Mesothelial cell of epicardium (in vitro differentiated cells): ENCODE results near the gene SOX6. TPM values are rescaled to one million over a fixed set of nuclear protein-coding genes. Genes with fewer than 3 reads are reported as not detected.

Experiments used
- DNase-seq, 2 experiments: peaks; one replicate each; pipeline ENCODE4 v3.0.0; 2021; ENCODE audit warnings: low spot score in 2 of 2; ENCODE audit not compliant: unreplicated experiment in 2 of 2
- H3K27ac Mint-ChIP-seq: 2 replicates; pipeline ENCODE4 v1.8.0; 2021; ENCODE audit warnings: mixed read lengths
- H3K27me3 Mint-ChIP-seq: 2 replicates; pipeline ENCODE4 v1.8.0; 2021; ENCODE audit warnings: low read depth, mixed read lengths
- H3K36me3 Mint-ChIP-seq: 2 replicates; pipeline ENCODE4 v1.8.0; 2021; ENCODE audit warnings: mixed read lengths
- H3K4me1 Mint-ChIP-seq: 2 replicates; pipeline ENCODE4 v1.8.0; 2021; ENCODE audit warnings: mixed read lengths
- H3K4me3 Mint-ChIP-seq: 2 replicates; pipeline ENCODE4 v1.8.0; 2021; ENCODE audit warnings: mild to moderate bottlenecking, moderate library complexity, mixed read lengths
- H3K9me3 Mint-ChIP-seq: 2 replicates; pipeline ENCODE4 v1.8.0; 2021; ENCODE audit warnings: mixed read lengths
- CTCF ChIP-seq: fragments of 200-600 bp; sonication (generic); IDR thresholded peaks from one replicate; pipeline ENCODE4 v1.5.0; 2021; ENCODE audit warnings: antibody characterized with exemption; ENCODE audit not compliant: unreplicated experiment
- total RNA-seq: library from RNA; stranded (reverse); gene quantifications from 3 replicates; pipeline ENCODE4 v1.2.1, GENCODE V29; 2021

The SOX6 gene
- total RNA-seq: 43.7 to 49.0 TPM (median 46.4 TPM) in 3 replicates

DNA sequence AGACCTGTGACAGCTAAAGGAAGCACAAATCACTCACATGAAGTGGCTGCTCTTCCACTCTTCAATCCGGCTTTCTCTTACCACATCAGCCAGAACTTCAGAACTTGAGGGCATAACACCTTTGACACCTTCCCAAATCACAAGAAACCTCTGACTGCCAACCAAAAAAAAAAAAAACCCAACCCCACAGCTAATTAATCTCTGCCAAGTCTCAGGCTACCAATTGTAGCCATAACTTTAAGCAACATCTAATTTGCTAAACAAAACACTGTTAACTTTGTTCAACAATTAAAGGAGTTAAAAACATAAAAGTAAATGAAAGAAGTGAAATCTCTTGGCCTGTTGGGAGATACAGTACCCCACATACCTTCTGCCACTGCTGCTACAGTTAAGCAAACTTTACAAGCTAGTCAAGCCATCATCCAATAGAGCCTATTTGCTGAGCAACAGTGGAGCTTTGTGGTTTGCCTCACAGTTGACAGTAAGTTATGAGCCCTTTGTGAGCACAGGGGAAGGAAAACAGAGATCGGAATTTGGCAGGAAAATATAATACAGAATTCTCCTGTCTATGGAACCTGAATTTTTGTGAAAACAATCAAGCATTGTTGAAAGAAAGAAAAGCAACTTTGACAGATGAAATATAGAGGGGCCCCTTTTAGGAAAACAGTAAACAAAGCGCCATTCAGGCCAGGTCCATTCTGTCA lies at the start of gene SOX6:
Gene SOX6, minus strand, starts transcription at position 490 of the 704 bp plus-strand sequence. CDS start 15,298 bp downstream, outside the sequence.
- TF ChIP-seq CTCF: no peak
- H3K4me1 Mint-ChIP-seq: peaks cover 38% of the 10 kb centered on the region
- H3K9me3 Mint-ChIP-seq: no peaks in the 10 kb centered on the region
- H3K27ac Mint-ChIP-seq: peak within 1 kb of the TSS; percentile 92
- no peak for DNase-seq
- no peaks in the 10 kb centered on the region for H3K36me3 Mint-ChIP-seq
- no peaks in the 10 kb centered on the region for H3K27me3 Mint-ChIP-seq
- peak within 1 kb of the TSS; percentile 4 for H3K4me3 Mint-ChIP-seq

DNA sequence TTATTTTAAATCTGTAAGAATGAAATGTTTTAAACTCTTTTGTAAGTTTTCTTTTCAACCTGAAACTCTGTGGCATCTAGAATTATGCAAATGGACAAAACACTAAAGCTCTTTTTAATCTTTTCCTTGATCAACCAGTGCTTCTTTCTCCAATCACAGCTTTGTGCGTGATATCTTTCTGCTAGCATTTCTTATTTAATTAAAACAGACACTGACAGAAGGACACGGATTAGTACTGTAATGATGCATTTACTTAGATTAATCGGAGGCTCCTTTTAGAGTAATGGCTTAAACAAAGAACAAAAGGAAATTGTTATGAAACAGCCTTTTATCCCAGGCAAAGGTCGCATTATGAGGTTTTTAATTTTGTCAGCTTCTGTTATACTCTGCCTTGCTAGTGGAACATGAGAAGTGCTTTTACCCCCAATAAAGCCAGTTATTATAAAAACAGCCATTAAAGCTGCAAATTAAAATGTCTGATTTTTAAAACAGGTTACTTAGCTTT lies 48.5 kb upstream of the SOX6 start:
- Mint-ChIP-seq H3K27me3 (no peaks in the 10 kb centered on the region), H3K4me1 (peaks cover 19% of the 10 kb centered on the region), H3K4me3 (no peak overlapping the region), H3K9me3 (no peaks in the 10 kb centered on the region), H3K27ac (no peak overlapping the region), H3K36me3 (no peaks in the 10 kb centered on the region)
- no peak for DNase-seq
- no peak for TF ChIP-seq CTCF

DNA sequence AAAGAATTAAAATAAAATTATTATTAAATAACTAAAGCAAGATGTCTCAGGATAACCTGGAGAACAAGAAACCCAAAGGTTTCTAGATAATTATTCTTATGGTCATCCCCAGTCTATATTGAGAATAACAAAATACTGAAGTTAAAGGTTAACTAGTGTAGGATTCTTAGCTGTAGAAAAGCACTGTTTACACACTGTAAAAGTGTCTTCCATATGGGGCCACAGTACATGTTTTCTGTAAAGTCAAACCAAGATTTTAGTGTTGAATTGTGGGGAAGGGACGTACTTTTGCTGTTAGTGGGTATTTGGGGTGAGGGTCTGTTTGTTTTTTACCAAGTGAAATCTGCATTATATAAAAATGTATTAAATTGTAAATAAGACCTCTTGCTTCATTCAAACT lies 47.5 kb upstream of the SOX6 start:
- Mint-ChIP-seq H3K27me3 (no peaks in the 10 kb centered on the region), H3K27ac (no peak overlapping the region), H3K9me3 (no peaks in the 10 kb centered on the region), H3K36me3 (no peaks in the 10 kb centered on the region), H3K4me1 (peaks cover 19% of the 10 kb centered on the region), H3K4me3 (no peak overlapping the region)
- no peak for TF ChIP-seq CTCF
- no peak for DNase-seq

GRCh38 chr11:16403448-16403803 lies 47.1 kb upstream of the SOX6 start:
- Mint-ChIP-seq H3K27me3 (no peaks in the 10 kb centered on the region), H3K36me3 (no peaks in the 10 kb centered on the region), H3K9me3 (no peaks in the 10 kb centered on the region), H3K4me1 (peaks cover 19% of the 10 kb centered on the region), H3K27ac (no peak overlapping the region), H3K4me3 (no peak overlapping the region)
- DNase-seq: no peak
- no peak for TF ChIP-seq CTCF

DNA sequence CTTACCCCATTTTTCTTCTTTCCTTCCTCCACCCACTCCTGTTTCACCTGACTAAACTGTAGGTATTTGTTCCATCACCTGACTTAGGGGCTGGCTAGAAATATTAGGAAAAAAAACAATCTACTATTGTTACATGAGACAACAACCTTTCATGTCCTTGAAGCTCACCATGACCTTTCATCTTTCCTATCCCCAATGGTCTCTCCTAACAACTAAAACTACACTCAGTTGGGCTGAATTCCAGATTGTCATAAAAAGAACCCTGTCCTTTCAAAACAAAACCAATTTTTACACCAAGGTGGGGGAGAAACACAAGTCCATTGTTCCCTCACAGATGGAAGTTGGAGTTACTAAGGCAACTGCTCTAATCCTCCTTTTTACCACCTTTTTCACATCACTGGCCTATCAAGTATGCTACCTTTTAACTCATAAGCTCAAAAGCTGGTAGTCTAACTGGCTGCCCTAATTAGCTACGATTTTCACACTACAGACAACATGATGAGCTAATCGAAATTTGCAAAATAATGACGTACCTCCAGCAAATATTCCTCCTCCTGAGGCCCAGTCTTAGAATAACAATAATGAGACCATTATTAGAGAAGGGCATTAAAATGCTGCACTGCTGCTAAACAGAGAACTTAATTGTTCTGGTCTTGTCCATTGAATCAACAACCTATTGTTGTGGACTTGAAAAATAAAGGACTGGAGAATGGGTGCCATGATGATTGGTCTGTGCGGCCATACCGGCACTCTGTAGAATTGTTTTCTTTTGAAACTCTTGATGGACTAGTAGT lies 46.5 kb upstream of the SOX6 start:
- Mint-ChIP-seq H3K4me3 (no peak overlapping the region), H3K9me3 (no peaks in the 10 kb centered on the region), H3K4me1 (peaks cover 20% of the 10 kb centered on the region), H3K27me3 (no peaks in the 10 kb centered on the region), H3K36me3 (no peaks in the 10 kb centered on the region), H3K27ac (no peak overlapping the region)
- TF ChIP-seq CTCF: no peak
- DNase-seq: no peak
